Right lobe of liver (tissue), 6 donors: ENCODE results near the gene SOX18. TPM values are rescaled to one million over a fixed set of nuclear protein-coding genes. Genes with fewer than 3 reads are reported as not detected.
A peak's percentile ranks its signal among the peaks of the same experiment; 100 is the strongest.

ENCODE experiments used
- ATAC-seq, 4 donors: fragments of 200-7000 bp; cut with Tn5 transposase; one replicate each; pipeline ENCODE4 v1.9.1; 2020; ENCODE audit warnings: mild to moderate bottlenecking in 4 of 4, moderate library complexity in 4 of 4
- DNase-seq, 3 donors: peaks; one replicate each; pipeline ENCODE4 v3.0.0-alpha.2; 2020
- H3K27ac ChIP-seq, 3 donors: fragments of 200-600 bp; one replicate each; pipeline ENCODE4 v1.8.0; 2022
- H3K27me3 ChIP-seq, 2 donors: fragments of 200-600 bp; one replicate each; pipeline ENCODE4 v1.8.0; 2022
- H3K36me3 ChIP-seq, 4 donors: fragments of 200-600 bp; sonication (generic) in 1 of 4; one replicate each; pipeline versions ENCODE4 v1.5.1 to v1.8.0; 2017 to 2022; ENCODE audit warnings: control low read depth in 1 of 4
- H3K4me1 ChIP-seq, 4 donors: fragments of 200-600 bp; sonication (generic) in 1 of 4; one replicate each; pipeline versions ENCODE4 v1.5.1 to v1.8.0; 2017 to 2022; ENCODE audit warnings: control low read depth in 1 of 4
- H3K4me3 ChIP-seq, 3 donors: fragments of 200-600 bp; one replicate each; pipeline ENCODE4 v1.8.0; 2022
- H3K9me3 ChIP-seq, 4 donors: fragments of 200-600 bp; sonication (generic) in 1 of 4; one replicate each; pipeline versions ENCODE4 v1.5.1 to v1.8.0; 2017 to 2022; ENCODE audit warnings: control low read depth in 1 of 4
- POLR2A ChIP-seq: fragments of 450-650 bp; IDR thresholded peaks from one replicate; pipeline ENCODE4 v1.6.1; 2017; ENCODE audit warnings: antibody characterized with exemption, mild to moderate bottlenecking
- WGBS: methylation state at CpG from one replicate; pipeline ENCODE4 v1.1.6; 2018; ENCODE audit warnings: low coverage, low lambda C conversion rate; ENCODE audit not compliant: insufficient coverage; ENCODE audit errors: missing lambda C conversion rate; 5-methylcytosine and 5-hydroxymethylcytosine counted together
- intact Hi-C, 2 donors: fragments of 100-400 bp; cut with DNase I; formaldehyde crosslinking; loops; one replicate each; pipeline versions ENCODE4 v1.11.2 to v1.14.1; 2022
- total RNA-seq, 6 experiments: library from RNA; depleted of rRNA in 2 of 6; stranded (reverse); fragments of >200 nt in 2 of 6; fragmentation: NEBNext Ultra II Directional in 3 of 6; extraction: Animal tissue kit (Norgen Biotek cat#: 25700) in 3 of 6; gene quantifications; one replicate each; pipeline versions ENCODE4 v1.1.0 to v1.2.4, GENCODE V29; 2016 to 2023
- TF ChIP-seq, protein P1 (sequence below), 4 donors: fragments of 200-600 bp in 3 of 4; fragments of 450-650 bp in 1 of 4; IDR thresholded peaks; one replicate each; pipeline versions ENCODE4 v1.5.1 to v1.8.0; 2016 to 2022; ENCODE audit warnings: antibody characterized with exemption in 4 of 4, mild to moderate bottlenecking in 2 of 4
- donor health status: DM: no; HTN: yes; CAD: no.
- donor health status: DM: no; HTN: no; CAD: no.
- donor health status: DM: no; HTN: no; CAD: no.
- donor health status: DM: no; HTN: yes; CAD: no.
- donor health status: DM: no; HTN: yes; CAD: no.

The SOX18 gene
- total RNA-seq, 6 experiments from 2014 or later: 4.1 to 7.8 (median 5.6) TPM

DNA sequence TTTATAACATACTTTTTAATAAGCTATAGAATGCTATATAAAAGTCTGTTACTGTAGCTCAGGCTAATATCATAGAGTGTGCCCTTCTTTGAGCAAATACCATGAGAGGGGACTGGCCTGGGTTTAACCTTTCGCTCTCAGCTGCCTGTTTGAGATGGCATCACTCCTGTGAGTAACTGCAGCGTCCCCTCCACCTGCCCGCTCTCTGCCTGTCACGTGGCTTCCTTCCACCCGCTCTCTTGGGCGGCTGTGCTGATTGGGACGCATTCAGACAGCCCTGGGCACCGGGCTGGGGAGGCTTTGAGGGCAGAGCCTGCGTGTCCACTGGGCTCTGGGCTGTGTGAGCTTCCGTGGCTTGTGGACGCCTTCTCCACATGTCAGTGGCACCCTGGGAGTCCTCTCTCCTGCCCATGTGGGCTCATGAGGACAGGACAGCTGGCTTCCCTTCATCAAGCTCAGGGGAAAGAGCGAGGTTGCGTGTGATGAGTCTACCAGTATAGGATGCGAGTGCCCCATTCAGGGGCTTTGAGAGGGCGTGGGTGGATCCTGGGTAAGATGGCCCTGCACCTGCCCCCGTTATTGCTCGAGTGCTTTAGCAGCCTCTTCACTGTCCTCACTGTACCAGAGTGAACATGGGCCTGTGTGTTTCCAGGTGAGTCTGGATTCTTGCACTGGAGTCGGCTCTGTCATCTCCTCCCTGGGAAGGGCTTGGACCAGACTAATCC is 24.2 kb downstream of the SOX18 start:
- WGBS: 57% methylated on average over 9 of the region's 18 CpGs
- Histone ChIP-seq H3K36me3 (peaks cover 0 to 66% (median 33%) of the 10 kb centered on the region in 4 donors), H3K4me1 (peaks cover 0 to 28% (median 13%) of the 10 kb centered on the region in 4 donors), H3K27me3 (no peaks in the 10 kb centered on the region), H3K4me3 (no peak overlapping the region), H3K27ac (peak overlapping the region in 1 of 3 donors; percentile 59), H3K9me3 (no peaks in the 10 kb centered on the region)
- DNase-seq (peak; percentile 82 to 91 (median 86)), ATAC-seq (peak; percentile 71 to 86 (median 84))
- intact Hi-C loops: no loop called here
- peak; percentile 36 for TF ChIP-seq POLR2A
- TF ChIP-seq, protein P1, sequence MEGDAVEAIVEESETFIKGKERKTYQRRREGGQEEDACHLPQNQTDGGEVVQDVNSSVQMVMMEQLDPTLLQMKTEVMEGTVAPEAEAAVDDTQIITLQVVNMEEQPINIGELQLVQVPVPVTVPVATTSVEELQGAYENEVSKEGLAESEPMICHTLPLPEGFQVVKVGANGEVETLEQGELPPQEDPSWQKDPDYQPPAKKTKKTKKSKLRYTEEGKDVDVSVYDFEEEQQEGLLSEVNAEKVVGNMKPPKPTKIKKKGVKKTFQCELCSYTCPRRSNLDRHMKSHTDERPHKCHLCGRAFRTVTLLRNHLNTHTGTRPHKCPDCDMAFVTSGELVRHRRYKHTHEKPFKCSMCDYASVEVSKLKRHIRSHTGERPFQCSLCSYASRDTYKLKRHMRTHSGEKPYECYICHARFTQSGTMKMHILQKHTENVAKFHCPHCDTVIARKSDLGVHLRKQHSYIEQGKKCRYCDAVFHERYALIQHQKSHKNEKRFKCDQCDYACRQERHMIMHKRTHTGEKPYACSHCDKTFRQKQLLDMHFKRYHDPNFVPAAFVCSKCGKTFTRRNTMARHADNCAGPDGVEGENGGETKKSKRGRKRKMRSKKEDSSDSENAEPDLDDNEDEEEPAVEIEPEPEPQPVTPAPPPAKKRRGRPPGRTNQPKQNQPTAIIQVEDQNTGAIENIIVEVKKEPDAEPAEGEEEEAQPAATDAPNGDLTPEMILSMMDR (IDR thresholded peaks at IDR 0.05): no peak

DNA sequence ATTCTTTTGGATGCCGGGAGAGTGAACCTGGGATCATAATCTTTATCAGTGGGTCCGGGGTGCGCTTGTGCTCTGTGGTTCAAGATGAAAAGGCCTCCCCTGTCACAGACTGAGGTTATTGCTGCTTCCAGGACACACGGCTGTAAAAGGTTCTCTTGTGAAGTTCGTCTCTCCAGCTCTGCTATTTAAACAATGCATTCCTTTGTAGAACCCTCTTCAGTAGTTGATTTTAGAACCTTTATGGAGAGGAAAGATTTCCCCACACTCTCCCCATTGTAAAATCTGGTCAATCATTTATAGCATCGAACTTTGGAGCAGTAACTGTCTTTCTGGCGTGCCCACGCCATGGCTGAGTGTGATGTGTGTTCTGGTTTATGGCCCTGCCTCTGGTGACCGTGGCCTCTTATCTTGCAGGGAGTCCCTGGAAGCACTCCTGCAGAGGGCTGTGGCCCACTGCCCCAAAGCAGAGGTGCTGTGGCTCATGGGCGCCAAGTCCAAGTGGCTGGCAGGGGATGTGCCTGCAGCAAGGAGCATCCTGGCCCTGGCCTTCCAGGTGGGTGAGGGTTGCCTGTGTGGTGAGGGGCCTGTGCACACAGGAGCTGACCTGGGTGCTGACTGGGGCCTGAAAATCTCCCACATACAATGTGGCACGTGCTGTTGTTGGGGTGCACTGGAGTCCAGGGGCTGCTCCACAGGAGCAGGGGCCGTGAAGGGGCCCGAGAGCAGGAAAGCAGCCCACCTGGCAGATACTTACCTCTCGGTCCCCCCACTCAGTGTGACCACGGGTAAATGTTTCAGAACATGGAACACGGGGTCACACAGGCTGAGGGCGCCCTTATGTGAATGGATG is 25.1 kb downstream of the SOX18 start:
- ATAC-seq (peak; percentile 78 to 83 (median 82)), DNase-seq (peak; percentile 69 to 86 (median 76))
- intact Hi-C loops: no loop called here

DNA sequence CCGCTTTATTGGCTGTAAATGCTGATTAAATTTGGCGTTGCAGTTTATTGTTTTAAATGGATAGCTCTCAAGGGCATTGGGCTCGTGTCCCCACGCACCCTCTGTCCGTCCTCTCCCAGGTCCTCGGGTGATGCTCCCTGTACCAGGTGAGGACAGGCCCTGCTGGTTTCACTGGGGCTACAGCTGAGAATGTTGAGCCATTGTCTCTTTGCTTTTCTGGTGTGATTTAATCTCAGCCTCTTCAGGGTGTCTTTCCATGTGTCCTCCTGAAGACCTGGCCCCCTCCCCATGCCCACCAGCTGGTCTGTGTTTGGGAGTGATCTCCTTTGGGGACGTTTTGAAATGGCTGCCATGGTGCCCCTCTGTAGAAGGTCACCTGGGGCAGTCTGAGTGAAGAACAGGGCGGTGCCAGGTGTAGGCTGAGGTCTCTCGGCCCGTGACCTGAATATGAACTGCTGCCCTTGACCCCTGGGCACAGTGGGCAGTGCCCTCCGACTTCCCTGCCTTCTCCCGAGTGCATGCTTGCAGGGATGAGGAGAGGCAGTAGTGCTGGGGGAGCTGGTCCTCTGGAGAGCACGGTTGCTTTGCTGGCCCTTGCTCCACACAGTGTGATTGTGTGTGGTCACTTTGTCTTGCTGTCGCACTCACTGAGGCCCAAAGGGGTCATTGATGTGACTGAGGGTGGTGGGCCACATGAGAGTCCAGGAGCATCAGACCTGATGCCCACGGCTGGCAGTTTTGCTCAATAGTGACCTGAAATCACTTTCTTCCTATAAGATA is 25.9 kb downstream of the SOX18 start:
- WGBS: 61% methylated on average over 10 of the region's 15 CpGs
- no peaks in the 10 kb centered on the region for H3K27me3 ChIP-seq
- peaks cover 0 to 28% (median 13%) of the 10 kb centered on the region in 4 donors for H3K4me1 ChIP-seq
- TF ChIP-seq, protein P1 (IDR thresholded peaks at IDR 0.05): no peak
- TF ChIP-seq POLR2A: no peak
- H3K9me3 ChIP-seq: no peaks in the 10 kb centered on the region
- peak; percentile 3 to 47 (median 24) for ATAC-seq
- H3K36me3 ChIP-seq: peaks cover 0 to 67% (median 26%) of the 10 kb centered on the region in 4 donors
- H3K27ac ChIP-seq: peak overlapping the region in 1 of 3 donors; percentile 59
- intact Hi-C loops: no loop called here
- DNase-seq: peak in 1 of 3 donors; percentile 61
- no peak overlapping the region for H3K4me3 ChIP-seq

More for the DNA sequence above, 25.1 kb downstream of the SOX18 start:
- H3K27ac ChIP-seq: peak overlapping the region in 2 of 3 donors; percentile 47 to 59
- H3K4me3 ChIP-seq: no peak overlapping the region
- H3K9me3 ChIP-seq: no peaks in the 10 kb centered on the region
- 54% methylated on average over 12 of the region's 17 CpGs for WGBS
- H3K36me3 ChIP-seq: peaks cover 0 to 67% (median 29%) of the 10 kb centered on the region in 4 donors
- peaks cover 0 to 28% (median 13%) of the 10 kb centered on the region in 4 donors for H3K4me1 ChIP-seq
- TF ChIP-seq POLR2A: no peak
- no peaks in the 10 kb centered on the region for H3K27me3 ChIP-seq

DNA sequence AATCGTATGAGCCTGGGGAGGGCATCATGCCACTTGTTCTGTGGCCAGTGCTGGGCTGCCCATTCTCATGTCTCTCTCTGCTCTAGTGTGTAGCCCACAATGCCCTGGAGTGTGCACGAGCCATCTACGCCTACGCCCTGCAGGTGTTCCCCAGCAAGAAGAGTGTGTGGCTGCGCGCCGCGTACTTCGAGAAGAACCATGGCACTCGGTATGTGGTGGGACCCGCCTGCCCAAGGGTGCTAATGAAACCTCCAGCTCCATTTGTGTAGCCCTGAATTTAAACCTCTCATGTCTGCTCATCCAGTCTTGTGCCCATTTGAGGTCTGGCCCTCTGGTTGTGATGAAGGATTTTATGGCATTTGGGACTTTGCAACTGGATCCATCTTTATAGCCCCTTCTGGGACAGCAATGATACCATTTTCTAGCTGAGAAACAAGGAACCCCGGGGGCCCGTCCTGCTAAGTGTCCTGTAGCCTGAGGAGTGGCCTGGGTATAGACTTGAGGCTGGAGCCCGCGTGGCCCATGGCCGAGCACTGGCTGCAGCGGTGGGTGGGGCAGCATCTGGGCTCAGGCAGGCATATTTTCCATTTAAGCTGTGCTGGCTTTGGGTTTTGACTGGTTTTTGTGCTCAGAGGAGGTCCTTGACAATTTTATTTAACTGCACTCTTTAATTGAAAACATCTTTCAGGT is 26.6 kb downstream of the SOX18 start:
- intact Hi-C loops: no loop called here
- no peak for TF ChIP-seq POLR2A
- TF ChIP-seq, protein P1 (IDR thresholded peaks at IDR 0.05): no peak
- H3K36me3 ChIP-seq: peaks cover 0 to 67% (median 25%) of the 10 kb centered on the region in 4 donors
- no peaks in the 10 kb centered on the region for H3K27me3 ChIP-seq
- DNase-seq (no peak), ATAC-seq (no peak)
- no peaks in the 10 kb centered on the region for H3K9me3 ChIP-seq
- WGBS: 91% methylated on average over 1 of the region's 17 CpGs
- peaks cover 0 to 28% (median 13%) of the 10 kb centered on the region in 4 donors for H3K4me1 ChIP-seq
- no peak overlapping the region for H3K27ac ChIP-seq
- no peak overlapping the region for H3K4me3 ChIP-seq
